NCI-H345 (cell line): ENCODE data around the gene C1orf198.

Experiments used
- DNase-seq: peaks from one replicate; lab custom pipeline; 2025; lab: John Stamatoyannopoulos, UW

C1orf198 gene

DNA sequence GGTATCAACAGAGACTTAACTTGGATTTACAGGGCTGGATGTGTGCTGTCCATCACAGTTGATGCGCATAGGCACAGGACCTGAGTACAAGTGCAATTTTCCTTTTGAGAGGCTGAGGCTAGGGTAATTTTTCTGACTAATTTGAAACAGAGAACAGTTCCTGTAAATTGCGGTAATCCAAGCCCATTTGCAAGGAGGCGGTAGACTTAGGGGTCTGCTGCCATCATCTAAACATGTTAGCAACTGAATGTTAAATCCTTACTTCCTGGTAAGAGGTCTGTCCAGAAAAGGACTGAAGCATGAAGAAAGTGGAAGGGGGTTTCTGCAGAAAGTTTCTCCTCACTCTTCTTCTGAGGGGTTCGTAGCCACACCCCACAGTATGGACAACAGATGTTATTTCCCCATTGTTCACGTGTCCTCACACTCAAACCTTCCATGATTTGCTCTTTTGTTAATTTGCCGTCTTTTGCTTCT is 23.7 kb upstream of the C1orf198 start:
- DNase-seq = no peak

- DNase-seq = no peak
Observed at GRCh38 chr1:230891413-230891812, 23.1 kb upstream of the C1orf198 start.

DNA sequence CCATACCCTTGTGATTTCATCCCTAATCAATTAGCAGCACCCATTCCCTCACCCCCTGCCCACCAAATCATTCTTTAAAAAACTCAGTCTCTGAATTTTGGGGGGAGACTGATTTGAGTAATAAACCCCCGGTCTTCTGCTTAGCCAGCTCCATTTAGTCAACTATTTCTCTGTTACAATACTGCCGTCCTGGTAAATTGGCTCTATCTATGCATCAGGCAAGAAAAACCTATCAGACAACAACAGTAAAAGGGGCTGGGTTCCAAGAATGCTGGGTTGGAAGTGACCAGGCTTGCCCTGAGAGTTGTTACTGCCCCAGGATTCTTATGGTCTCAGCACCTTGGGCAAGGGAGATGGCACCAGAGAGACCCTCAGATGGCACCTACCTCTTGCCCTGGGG is 16.3 kb upstream of the C1orf198 start:
- no peak for DNase-seq

DNA sequence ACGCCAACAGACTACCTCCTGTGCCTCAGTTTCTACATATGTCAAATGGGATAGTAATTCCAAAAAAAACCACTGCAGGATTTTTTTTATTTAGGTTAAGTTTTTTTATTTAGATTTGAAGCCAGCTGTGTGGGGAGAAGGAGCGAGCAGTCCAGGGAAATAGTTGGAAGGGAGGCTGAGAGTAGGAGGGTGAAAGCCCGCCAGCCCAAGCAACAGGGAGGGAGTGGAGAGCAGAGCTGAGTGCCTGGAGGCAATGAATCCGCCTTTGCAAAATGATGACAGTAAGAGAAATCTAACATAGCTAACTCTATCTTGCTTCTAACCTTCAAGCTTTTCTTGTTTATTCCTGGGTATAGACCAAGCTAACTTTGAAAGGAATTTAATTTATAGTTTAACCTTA is 15.6 kb upstream of the C1orf198 start:
- DNase-seq = no peak

GRCh38 chr1:230879778-230880177 is 11.5 kb upstream of the C1orf198 start:
- DNase-seq = no peak

- no peak for DNase-seq
Observed at GRCh38 chr1:230878591-230878990, 10.3 kb upstream of the C1orf198 start.

- no peak for DNase-seq
Observed at GRCh38 chr1:230877924-230878590, 9.7 kb upstream of the C1orf198 start.

DNA sequence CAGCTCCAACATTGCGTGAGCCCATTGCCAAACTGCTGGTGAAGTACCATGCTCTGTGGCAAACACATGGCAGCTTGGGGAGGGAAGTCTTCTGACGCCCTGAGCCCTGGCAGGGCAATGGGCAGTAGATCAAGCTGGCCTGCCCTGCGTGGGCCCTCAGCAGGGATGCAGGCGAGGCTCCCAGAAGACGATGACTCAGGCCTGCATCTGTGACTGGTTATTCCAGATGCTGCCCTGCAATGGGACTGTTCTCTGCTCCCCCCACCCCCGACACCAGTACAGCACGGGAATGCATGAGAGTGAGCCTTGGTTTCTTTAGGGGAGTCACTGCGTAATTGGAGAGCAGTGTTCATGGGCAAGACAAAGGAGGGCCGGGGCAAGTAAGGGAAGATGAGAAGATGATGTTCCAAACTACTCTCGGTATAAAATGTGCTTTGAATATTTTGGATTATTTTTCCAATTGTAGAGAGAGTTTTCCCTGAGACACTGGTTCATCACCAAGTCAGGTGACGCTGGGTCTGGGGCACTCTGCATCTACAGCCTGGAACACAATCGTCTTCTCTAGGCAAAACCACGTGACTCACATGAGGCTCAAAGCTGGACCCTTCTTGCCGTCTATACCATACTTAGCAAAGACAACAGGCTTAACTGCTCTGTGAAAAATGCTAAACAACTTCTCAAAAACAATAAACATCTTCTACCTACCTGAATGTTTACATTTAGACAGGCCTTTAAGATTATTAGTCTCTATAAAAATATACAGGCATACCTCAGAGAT is 9.0 kb upstream of the C1orf198 start:
- no peak for DNase-seq

DNA sequence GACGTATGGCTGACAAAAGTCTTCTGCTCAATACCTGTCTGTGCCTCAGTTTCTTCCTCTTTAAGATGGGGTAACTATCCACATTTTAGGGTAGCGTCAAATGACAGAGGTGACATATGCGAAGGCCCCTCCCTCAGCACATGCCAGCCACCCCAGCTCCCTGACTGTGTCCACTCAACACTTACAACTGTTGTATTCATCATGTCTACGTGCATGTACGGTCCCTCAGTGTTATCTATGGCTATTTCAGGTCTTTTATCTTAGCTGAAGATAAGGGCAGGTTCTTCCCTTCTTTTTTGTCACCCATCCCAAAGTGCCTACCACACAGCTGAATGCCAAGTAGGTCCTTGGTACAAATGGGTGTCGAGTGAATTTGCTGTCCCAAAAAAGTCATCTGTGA is 8.3 kb upstream of the C1orf198 start:
- no peak for DNase-seq

DNA sequence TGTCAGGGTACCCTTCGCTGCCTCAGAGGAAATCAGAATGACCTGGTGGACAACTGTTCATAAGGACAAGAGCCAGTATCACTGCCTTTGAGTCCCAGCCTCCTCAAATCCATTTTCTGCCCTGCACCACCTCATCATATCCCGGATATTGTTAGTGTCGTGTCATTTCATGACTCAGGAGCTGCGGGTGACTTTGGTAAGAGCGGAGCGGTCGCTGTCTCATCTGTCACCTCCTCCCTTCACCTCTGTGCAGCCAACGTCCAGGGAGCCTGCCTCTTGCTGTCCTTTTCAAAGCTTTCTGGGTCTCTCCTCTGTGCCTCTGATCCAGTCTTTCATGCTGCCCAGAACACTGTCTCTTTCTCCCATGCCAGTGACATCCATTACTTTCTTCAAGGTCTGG is 7.0 kb upstream of the C1orf198 start:
- DNase-seq = no peak

DNA sequence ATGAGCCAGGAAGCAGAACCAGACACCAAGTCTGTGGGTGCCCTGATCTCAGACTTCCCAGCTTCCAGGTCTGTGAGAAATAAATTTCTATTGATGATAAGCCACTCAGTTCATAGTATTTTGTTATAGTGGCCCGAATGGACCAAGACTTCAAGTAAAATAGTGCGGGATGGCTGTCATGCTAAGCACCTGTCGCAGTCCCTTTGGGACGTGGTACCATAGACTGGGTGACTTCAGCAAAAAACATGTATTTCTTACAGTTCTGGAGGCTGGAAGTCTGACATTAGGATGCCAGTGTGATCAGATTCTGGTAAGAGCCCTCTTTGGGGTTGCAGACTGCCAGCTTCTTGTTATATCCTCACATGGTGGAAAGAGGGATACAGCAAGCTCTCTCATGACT is 2.6 kb upstream of the C1orf198 start:
- DNase-seq = no peak

DNA sequence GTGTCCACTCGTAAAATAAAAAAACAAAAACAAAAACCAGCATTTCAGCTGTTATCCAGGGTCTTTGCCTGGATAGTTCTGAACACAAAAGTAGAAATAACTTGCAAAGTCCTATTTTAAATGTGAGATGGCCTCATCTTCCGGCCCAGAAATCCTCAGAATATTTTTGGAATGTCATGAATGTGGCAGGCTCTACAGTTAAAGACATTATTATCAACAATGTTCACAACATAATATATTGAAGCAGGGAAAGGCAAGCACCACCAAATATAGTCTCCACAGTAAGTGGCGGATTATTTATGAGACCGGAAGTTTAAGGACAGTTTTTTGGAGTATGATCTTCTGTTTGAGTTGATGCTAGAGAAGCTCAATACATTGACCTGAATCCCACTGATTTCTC is 1.2 kb upstream of the C1orf198 start:
- DNase-seq = no peak

GRCh38 chr1:230868736-230869385 is 540 bp upstream of the C1orf198 start:
- peak; percentile 54 for DNase-seq

DNA sequence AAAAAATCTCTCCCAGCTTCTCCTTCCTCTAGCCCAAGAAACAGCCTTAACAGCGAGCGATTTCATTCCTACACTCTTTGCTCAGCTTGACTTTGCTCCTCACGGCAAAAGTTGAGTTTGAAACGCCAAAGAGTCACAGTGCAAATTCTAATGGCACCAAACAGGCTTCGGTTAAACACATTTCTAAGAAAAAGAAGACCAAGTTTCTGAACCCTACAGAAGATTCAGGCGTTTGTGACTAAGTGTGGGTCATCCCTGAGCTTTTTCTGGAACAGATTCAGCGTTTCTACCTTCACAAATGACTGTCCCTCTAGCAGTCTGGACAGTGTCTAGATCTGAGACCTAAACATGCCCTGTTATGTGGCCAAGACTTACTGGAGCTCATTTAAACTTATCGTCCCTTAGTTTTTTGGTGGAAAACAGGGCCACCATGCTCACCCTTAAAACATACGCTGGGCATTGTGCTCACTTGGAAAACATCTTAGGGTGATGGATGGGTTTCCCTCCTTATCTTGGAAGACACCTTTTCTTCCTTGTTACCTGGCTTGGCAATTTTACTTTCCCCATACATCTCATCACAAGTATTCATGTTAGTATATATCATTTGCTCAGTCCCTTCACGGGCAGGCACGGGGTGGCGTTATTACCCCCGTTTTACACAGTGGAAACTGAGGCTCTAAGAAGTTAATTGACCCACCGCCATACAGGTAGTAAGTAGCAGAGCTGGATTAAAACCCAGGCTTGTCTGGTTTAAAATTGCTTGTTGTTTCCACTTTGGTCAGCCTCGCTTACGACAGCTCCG is 1.0 kb downstream of the C1orf198 start:
- no peak for DNase-seq

- DNase-seq = no peak
Observed at GRCh38 chr1:230866171-230867070, 1.9 kb downstream of the C1orf198 start.

DNA sequence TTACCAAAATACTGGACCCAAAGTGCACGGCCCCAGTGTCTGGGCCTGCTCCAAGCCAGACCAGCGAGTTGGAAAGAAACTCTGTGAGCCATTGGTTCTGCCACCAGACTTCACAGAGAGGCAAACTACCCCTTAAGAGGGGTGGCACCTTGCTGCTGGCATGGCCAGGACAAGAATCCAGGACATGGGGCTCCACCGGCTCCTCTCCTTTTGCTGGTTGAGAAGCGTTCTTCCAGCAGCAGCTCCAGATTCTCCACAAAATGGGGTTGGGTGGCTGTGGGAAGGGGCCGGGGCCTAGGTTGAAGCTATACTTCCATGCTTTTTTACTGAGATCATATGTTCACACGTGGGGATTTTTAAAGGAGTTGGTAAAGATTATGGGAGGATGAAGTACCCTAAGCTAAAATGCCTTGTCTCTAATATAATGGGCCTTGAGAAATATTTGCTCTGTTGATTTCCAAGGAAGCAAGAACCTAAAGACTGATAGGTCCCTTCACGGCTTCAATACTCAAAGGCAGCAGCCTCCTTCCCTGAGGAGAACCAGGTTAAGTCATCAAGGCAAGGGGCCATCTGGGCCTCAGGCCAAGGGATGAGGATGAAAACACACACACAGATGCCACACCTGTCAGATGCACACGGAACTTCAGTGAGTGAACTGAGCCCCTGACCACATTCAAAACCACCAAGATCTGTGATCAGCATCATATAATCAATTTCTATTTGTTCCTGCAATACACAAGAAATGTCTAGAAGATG is 3.1 kb downstream of the C1orf198 start:
- no peak for DNase-seq

DNA sequence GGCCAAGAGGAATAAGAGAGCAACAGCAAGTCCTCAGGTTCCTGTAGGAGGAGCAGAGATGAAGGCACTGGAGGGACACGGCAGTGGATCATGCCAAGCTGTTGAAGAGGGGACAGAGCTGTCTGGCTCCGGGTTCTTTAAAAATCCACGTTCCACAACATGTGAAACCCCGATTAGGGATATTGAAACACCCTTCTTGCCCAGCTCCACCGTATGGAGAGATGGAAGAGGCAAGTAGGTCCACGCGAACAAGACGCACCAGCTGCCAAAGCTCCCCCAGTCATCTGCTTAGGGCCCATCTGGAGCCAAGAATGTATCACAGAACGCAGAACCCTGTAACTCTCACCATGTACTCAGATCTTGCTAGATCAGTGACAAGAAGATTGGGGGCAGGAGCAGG is 3.9 kb downstream of the C1orf198 start:
- no peak for DNase-seq

- DNase-seq = no peak
Observed at GRCh38 chr1:230863449-230863848, 4.9 kb downstream of the C1orf198 start.

GRCh38 chr1:230861970-230862595 is 6.2 kb downstream of the C1orf198 start:
- DNase-seq = no peak

DNA sequence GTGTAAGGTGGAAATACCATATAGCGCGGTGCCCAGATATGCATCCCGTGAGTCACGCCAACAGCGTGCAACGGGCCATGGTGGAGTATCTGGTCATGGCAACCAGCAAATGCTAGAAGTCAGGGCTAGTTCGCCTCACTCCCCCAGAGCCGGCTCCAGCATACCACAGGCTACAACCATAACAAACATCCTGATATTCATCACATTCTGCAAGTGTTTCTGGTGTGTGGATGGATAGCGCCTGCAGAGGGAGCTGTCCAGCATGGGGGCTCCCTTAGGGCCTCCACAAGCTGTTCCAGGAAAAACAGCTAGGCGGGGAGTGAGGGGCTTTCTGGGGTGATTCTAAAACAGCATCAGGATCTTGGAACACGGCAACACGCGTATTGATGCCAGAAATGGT is 6.8 kb downstream of the C1orf198 start:
- no peak for DNase-seq
